SU-DHL-6 (cell line): ENCODE measurements around the gene R3HDM2.

ENCODE experiments used
- H2AFZ ChIP-seq: fragments of 200-600 bp; sonication (generic); 2 replicates; pipeline ENCODE4 v1.6.1; 2014; ENCODE audit warnings: low read depth, mild to moderate bottlenecking, moderate library complexity, mixed read lengths, antibody characterized with exemption, low read length; ENCODE audit not compliant: severe bottlenecking
- H3F3A ChIP-seq: fragments of 200-600 bp; shearing (Covaris generic); 2 replicates; pipeline ENCODE4 v1.6.0; 2016; ENCODE audit warnings: antibody characterized with exemption, mild to moderate bottlenecking; ENCODE audit not compliant: insufficient read depth
- H3K27ac ChIP-seq: fragments of 200-600 bp; sonication (generic); 2 replicates; pipeline ENCODE4 v1.5.1; 2016; ENCODE audit warnings: low read depth, mild to moderate bottlenecking, low read length, moderate library complexity, mixed read lengths
- H3K27me3 ChIP-seq: fragments of 200-600 bp; sonication (generic), shearing (Covaris generic); 2 replicates; pipeline ENCODE4 v1.6.0; 2014; ENCODE audit warnings: mild to moderate bottlenecking, low read length
- H3K36me3 ChIP-seq: fragments of 200-600 bp; sonication (generic); 2 replicates; pipeline ENCODE4 v1.6.1; 2014; ENCODE audit warnings: mild to moderate bottlenecking, low read length, mixed read lengths
- H3K4me2 ChIP-seq: fragments of 300-600, 200-600 bp; shearing (Covaris generic), sonication (generic); 2 replicates; pipeline ENCODE4 v1.6.0; 2014; ENCODE audit warnings: low read length, low read depth, mild to moderate bottlenecking; ENCODE audit not compliant: poor library complexity, severe bottlenecking
- H3K4me3 ChIP-seq: fragments of 200-600 bp; sonication (generic); 2 replicates; pipeline ENCODE4 v1.5.1; 2014; ENCODE audit warnings: antibody characterized with exemption, low read length, mild to moderate bottlenecking, mixed read lengths; ENCODE audit not compliant: insufficient read depth, poor library complexity, severe bottlenecking
- H3K79me2 ChIP-seq: fragments of 200-600 bp; sonication (generic); 2 replicates; pipeline ENCODE4 v1.6.1; 2014; ENCODE audit warnings: mild to moderate bottlenecking, low read length, moderate library complexity; ENCODE audit not compliant: insufficient read depth
- H3K9ac ChIP-seq: fragments of 200-600 bp; sonication (generic); 2 replicates; pipeline ENCODE4 v1.7.0; 2014; ENCODE audit warnings: mild to moderate bottlenecking, low read length
- H3K9me2 ChIP-seq: fragments of 200-600 bp; sonication (generic); replicated peaks from 2 replicates; pipeline ENCODE4 v1.6.1; 2014; ENCODE audit warnings: low read length; ENCODE audit not compliant: insufficient read depth
- H3K9me3 ChIP-seq: fragments of 200-600 bp; sonication (generic); 2 replicates; pipeline ENCODE4 v1.6.1; 2014; ENCODE audit warnings: low read length, mixed read lengths; ENCODE audit not compliant: insufficient read depth
- H4K20me1 ChIP-seq: fragments of 200-600 bp; sonication (generic); 2 replicates; pipeline ENCODE4 v1.6.1; 2014; ENCODE audit warnings: low read depth, mild to moderate bottlenecking, antibody characterized with exemption, low read length, moderate library complexity, mixed read lengths
- EZH2phosphoT487 ChIP-seq: fragments of 200-600 bp; sonication (generic), shearing (Covaris generic); conservative IDR thresholded peaks from 2 replicates; pipeline ENCODE4 v1.6.1; 2018; ENCODE audit warnings: mild to moderate bottlenecking, antibody characterized with exemption, low read length, moderate library complexity, mixed read lengths
- TF ChIP-seq, protein P1 (sequence below): fragments of 200-600 bp; sonication (generic); IDR thresholded peaks from one replicate; pipeline ENCODE4 v1.5.1; 2017; ENCODE audit warnings: antibody characterized with exemption, mild to moderate bottlenecking, low read length, moderate library complexity; ENCODE audit not compliant: insufficient read depth, poor library complexity, severe bottlenecking

R3HDM2 gene

GRCh38 chr12:57459750-57460467, 29.1 kb upstream of the R3HDM2 start, which contains the start of gene GLI1:
TSS of gene GLI1 (plus strand) at chr12:57459785. CDS start at chr12:57463692, 3,907 bp downstream.
- H3K36me3 ChIP-seq = no peaks in the 10 kb centered on the region
- peak within 1 kb of the TSS; percentile 89 for H3K4me2 ChIP-seq
- H3F3A ChIP-seq = peaks cover 14% of the 10 kb centered on the region
- peak within 1 kb of the TSS; percentile 59 for H3K9ac ChIP-seq
- TF ChIP-seq, protein P1, sequence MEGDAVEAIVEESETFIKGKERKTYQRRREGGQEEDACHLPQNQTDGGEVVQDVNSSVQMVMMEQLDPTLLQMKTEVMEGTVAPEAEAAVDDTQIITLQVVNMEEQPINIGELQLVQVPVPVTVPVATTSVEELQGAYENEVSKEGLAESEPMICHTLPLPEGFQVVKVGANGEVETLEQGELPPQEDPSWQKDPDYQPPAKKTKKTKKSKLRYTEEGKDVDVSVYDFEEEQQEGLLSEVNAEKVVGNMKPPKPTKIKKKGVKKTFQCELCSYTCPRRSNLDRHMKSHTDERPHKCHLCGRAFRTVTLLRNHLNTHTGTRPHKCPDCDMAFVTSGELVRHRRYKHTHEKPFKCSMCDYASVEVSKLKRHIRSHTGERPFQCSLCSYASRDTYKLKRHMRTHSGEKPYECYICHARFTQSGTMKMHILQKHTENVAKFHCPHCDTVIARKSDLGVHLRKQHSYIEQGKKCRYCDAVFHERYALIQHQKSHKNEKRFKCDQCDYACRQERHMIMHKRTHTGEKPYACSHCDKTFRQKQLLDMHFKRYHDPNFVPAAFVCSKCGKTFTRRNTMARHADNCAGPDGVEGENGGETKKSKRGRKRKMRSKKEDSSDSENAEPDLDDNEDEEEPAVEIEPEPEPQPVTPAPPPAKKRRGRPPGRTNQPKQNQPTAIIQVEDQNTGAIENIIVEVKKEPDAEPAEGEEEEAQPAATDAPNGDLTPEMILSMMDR = no peak
- no peak for TF ChIP-seq EZH2phosphoT487
- H4K20me1 ChIP-seq = no peaks in the 10 kb centered on the region
- peak within 1 kb of the TSS; percentile 75 for H3K27ac ChIP-seq
- no peaks in the 10 kb centered on the region for H3K27me3 ChIP-seq
- H2AFZ ChIP-seq = peak within 1 kb of the TSS; percentile 92
- no peaks in the 10 kb centered on the region for H3K9me2 ChIP-seq
- no peaks in the 10 kb centered on the region for H3K9me3 ChIP-seq
- peak within 1 kb of the TSS; percentile 96 for H3K4me3 ChIP-seq
- no peaks in the 10 kb centered on the region; the same call in 1 of the 2 replicates for H3K79me2 ChIP-seq

GRCh38 chr12:57459055-57459749, 28.4 kb upstream of the R3HDM2 start:
- Histone ChIP-seq H3K4me3 (peak overlapping the region; percentile 96), H3K9me2 (no peaks in the 10 kb centered on the region), H3K9ac (peak overlapping the region; percentile 59), H2AFZ (peak overlapping the region; percentile 92), H3K36me3 (no peaks in the 10 kb centered on the region), H3F3A (peaks cover 14% of the 10 kb centered on the region), H3K9me3 (no peaks in the 10 kb centered on the region), H3K4me2 (peak overlapping the region; percentile 89), H3K27ac (peak overlapping the region; percentile 75), H4K20me1 (no peaks in the 10 kb centered on the region), H3K79me2 (no peaks in the 10 kb centered on the region; the same call in 1 of the 2 replicates), H3K27me3 (no peaks in the 10 kb centered on the region)
- TF ChIP-seq EZH2phosphoT487 = no peak
- TF ChIP-seq, protein P1 = peak; percentile 89

- Histone ChIP-seq H3K27ac (peak overlapping the region; percentile 75), H3K27me3 (no peaks in the 10 kb centered on the region), H3K9me3 (no peaks in the 10 kb centered on the region), H3K9ac (peak overlapping the region; percentile 59), H3K36me3 (no peaks in the 10 kb centered on the region), H2AFZ (peak overlapping the region; percentile 92), H3F3A (peaks cover 14% of the 10 kb centered on the region), H3K79me2 (no peaks in the 10 kb centered on the region; the same call in 1 of the 2 replicates), H4K20me1 (no peaks in the 10 kb centered on the region), H3K4me3 (peak overlapping the region; percentile 96), H3K4me2 (peak overlapping the region; percentile 89), H3K9me2 (no peaks in the 10 kb centered on the region)
- TF ChIP-seq EZH2phosphoT487 = no peak
- TF ChIP-seq, protein P1 = no peak
Measured at GRCh38 chr12:57458665-57459054, 27.8 kb upstream of the R3HDM2 start.
